GM12872 (cell line): Measurements from ENCODE around the gene UBE2G2.
A peak's percentile ranks its signal among the peaks of the same experiment; 100 is the strongest.

Source experiments
- TF ChIP-seq, protein P1 (sequence below): IDR thresholded peaks from 3 replicates; pipeline ENCODE4 v1.5.1; 2011; ENCODE audit warnings: low read depth, mild to moderate bottlenecking, low read length, moderate library complexity; ENCODE audit not compliant: insufficient read depth

Gene UBE2G2

DNA sequence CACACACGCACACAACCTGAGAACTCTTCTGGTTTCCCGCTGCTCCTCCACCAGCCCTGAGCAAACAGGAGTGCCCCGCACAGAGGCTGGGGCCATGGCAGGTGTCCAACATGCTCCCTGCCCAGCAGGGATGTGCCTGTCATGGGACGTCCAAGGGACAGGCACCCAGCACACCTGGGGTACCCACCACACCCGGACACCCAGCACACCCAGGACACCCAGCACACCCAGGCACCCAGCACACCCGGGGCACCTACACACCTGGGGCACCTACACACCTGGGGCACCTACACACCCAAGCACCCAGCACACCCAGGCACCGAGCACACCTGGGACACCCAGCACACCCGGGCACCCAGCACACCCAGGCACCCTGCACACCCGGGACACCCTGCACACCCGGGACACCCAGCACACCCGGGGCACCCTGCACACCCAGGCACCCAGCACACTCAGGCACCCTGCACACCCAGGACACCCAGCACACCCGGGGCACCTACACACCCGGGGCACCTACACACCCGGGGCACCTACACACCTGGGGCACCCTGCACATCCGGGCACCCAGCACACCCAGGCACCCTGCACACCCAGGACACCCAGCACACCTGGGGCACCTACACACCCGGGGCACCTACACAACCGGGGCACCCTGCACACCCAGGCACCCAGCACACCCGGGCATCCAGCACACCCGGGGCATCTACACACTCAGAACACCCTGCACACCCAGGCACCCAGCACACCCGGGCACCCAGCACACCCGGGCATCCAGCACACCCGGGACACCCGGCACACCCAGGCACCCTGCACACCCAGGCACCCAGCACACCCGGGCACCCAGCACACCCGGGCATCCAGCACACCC lies 37.9 kb downstream of the UBE2G2 start:
- TF ChIP-seq, protein P1, sequence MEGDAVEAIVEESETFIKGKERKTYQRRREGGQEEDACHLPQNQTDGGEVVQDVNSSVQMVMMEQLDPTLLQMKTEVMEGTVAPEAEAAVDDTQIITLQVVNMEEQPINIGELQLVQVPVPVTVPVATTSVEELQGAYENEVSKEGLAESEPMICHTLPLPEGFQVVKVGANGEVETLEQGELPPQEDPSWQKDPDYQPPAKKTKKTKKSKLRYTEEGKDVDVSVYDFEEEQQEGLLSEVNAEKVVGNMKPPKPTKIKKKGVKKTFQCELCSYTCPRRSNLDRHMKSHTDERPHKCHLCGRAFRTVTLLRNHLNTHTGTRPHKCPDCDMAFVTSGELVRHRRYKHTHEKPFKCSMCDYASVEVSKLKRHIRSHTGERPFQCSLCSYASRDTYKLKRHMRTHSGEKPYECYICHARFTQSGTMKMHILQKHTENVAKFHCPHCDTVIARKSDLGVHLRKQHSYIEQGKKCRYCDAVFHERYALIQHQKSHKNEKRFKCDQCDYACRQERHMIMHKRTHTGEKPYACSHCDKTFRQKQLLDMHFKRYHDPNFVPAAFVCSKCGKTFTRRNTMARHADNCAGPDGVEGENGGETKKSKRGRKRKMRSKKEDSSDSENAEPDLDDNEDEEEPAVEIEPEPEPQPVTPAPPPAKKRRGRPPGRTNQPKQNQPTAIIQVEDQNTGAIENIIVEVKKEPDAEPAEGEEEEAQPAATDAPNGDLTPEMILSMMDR = no peak

DNA sequence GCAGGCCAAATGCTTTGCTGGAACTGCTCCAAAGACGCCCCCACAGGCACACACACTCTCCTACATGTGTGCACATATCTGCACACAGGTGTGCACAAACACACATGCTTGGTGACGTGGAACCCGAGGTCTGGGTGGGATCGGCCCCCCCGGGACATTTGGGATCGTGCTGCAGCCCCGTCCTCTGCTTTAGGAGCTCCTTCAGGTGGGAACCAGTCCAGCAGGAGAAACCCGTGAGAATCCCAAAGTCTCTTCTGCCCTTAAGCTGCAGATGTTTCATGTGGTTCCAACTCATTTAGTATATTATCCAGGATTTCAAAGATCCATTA lies 38.6 kb downstream of the UBE2G2 start:
- TF ChIP-seq, protein P1 = no peak

DNA sequence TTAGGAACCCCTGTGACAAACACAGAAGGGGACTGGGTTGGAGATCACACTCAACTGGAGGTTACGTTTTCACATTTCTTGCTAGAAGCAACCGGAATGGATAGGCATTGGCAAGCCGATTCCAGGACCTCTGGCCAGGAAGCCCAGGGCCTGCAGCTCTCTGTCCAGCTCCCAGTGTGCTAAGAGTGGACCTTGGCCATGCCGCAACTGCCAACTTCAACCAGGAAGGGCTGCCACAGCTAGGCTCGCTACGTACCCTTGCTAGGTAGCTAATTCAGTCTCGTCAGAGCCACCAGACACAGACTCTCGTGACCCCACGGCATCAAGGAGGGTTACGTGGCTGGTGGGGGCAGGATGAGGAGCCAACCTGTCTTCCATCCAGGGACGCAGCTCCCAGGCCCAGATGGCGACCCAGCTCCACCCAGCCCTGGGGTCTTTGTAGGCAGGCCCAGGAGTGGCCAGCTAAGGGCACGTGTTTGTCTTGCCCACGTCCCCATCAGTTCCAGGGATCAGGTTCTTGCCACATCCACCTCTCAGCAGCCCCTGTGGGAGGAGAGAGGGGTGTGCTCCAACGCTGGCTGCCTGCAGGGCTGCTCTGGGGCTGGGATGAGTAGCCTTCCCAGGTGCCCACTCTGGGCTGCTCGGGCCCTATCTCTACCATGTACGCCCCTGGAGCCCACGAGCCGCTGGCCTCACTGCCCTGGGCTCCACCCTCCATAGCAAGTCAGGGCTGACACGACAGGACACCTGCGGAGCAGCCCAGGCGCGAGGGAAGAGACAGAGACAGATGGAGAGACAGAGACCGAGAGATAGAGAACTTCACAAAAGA lies 39.2 kb downstream of the UBE2G2 start:
- TF ChIP-seq, protein P1 = no peak

DNA sequence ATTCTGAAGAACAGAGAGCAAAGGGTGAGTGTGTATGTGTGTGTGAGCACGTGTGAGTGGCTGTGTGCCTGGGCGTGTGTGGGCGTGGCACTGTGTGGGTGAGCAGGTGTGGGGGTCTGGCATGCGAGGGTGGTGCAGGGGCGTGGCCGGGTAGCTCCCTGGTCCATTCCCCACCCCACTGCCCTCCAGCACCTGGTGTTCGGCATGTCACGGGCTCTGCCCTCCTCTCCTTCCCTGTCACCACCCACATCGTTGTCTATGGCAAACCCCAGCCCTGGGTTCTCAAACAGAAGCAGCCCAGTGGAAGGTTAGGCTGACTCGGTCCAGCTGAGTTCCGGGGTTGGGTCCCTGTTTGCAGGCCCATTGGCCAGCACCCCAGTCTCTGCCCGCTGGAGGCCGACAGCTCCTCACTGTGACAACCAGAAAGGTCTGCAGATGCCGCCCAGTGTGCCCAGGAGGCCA lies 39.8 kb downstream of the UBE2G2 start:
- TF ChIP-seq, protein P1 = no peak

DNA sequence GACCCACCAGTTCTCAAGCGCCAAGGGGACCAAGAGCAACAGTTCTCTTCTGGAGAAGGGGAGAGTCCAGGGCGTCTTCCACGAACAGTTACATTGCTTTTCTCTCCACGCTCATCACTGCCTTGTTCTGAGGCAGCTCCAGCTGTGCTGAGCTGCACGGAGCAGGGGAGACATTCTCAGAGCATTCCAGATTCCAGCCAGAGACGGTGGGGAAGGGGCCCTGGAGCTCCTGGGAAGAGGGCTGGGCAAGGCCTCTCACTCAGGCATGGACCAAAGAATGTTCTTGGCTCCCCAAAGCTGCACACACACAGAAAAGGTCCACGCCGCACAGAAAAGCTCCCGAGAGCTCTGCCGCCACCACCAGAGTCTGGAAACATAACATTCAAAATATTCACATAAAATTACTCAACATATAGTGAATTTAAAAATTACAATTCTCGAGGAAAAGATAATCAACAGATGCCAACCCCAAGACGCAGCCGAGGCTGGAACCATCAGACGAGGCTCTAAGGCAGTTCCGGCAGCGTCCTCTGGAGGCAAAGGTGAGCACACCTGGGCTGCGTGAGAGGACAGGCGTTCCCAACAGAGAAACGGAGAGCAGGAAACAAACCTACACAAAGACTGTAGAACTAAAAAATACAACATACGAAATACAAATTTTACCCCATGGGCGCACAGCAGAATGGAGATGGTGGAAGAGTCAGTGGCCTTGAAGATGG lies 40.5 kb downstream of the UBE2G2 start:
- TF ChIP-seq, protein P1 = peak; percentile 68

DNA sequence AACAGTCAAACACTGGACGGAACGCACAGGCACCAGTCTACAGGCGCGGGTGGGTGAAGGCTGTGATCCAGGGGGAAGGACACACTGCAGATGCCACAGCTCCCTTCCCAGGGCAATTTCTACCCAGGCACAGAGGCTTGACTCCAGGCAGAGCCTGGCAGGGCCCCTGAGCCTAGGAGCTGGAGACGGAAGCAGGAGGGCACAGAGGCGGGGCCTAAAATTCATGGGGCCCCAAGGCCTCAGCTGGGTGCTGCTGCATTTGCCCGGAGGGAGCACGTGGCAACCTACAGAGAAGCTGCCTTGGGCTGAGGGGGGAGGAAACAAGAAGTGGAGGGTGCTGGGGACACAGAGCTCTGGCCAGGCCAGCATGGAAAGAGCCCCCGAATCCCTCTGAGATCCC lies 41.2 kb downstream of the UBE2G2 start:
- TF ChIP-seq, protein P1 = no peak
